ENCODE measurements around the gene SPTSSB. TPM values are rescaled to one million over a fixed set of nuclear protein-coding genes. Genes with fewer than 3 reads are reported as not detected.

Gene SPTSSB
- polyA plus RNA-seq, 2 of the 4 experiments (the other 2 are of a cell fraction), result 0.06 to 0.43 TPM

DNA sequence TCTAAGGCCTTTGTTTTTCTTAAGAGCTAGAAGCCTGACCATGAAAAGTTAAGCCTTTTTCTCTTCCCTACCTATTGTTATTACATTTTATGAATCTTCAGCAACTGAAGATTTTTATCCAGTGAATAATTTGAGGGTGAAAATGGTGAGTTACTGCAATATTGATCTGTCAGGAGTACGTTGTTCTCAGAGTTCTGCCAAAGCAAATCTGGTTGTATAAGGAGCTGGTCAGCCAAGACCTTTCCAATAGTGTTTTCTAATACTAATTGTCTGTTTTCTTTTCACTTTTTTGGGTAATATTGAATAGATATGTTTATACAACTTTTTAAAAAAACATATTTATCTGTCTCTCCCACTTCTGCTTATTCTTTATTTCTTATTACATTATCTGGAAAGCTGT is 15.0 kb downstream of the SPTSSB start:
- no peak for DNase-seq (ENCODE audit: low read depth in 1 of 2, low spot score in 1 of 2)
- no peak for FAIRE-seq

GRCh38 chr3:161355508-161355907 is 15.8 kb downstream of the SPTSSB start:
- Histone ChIP-seq H3K9me3 (no peaks in the 10 kb centered on the region), H3K4me1 (peaks cover 11% of the 10 kb centered on the region), H3K4me2 (no peak overlapping the region), H3K27ac (no peak overlapping the region), H3K4me3 (no peak overlapping the region)
- TF ChIP-seq JUN (IDR thresholded peaks at IDR 0.05), result no peak
- no peak for DNase-seq (ENCODE audit: low read depth in 1 of 2, low spot score in 1 of 2)
- 46% methylated on average over 1 of the region's 1 CpG for WGBS (ENCODE audit: missing lambda C conversion rate)
- CTCF ChIA-PET, result no interaction called here
- no peak for ATAC-seq
- POLR2A ChIA-PET, result no interaction called here
- no peak for FAIRE-seq

More for the DNA sequence above, 15.0 kb downstream of the SPTSSB start:
- Histone ChIP-seq H3K27ac (no peak overlapping the region), H3K9me3 (no peaks in the 10 kb centered on the region), H3K4me1 (peaks cover 4% of the 10 kb centered on the region; the same call in 1 of the 3 replicates), H3K4me2 (no peak overlapping the region), H3K4me3 (no peak overlapping the region)
- ChIA-PET POLR2A (no interaction called here), CTCF (no interaction called here)
- no peak for ATAC-seq
- no peak for TF ChIP-seq RAD21 (conservative IDR thresholded peaks at IDR 0.05 in 1 of 2, IDR thresholded peaks at IDR 0.05 in 1 of 2)
- WGBS (ENCODE audit: missing lambda C conversion rate), result 36% methylated on average over 1 of the region's 1 CpG

- TF ChIP-seq NR3C1 (IDR thresholded peaks at IDR 0.05) (no peak), KDM1A (IDR thresholded peaks at IDR 0.05; ENCODE audit: low read depth) (no peak), CBX8 (IDR thresholded peaks at IDR 0.05) (no peak), EHMT2 (IDR thresholded peaks at IDR 0.05; ENCODE audit: low read depth) (no peak)
- TF ChIP-seq, protein P1, sequence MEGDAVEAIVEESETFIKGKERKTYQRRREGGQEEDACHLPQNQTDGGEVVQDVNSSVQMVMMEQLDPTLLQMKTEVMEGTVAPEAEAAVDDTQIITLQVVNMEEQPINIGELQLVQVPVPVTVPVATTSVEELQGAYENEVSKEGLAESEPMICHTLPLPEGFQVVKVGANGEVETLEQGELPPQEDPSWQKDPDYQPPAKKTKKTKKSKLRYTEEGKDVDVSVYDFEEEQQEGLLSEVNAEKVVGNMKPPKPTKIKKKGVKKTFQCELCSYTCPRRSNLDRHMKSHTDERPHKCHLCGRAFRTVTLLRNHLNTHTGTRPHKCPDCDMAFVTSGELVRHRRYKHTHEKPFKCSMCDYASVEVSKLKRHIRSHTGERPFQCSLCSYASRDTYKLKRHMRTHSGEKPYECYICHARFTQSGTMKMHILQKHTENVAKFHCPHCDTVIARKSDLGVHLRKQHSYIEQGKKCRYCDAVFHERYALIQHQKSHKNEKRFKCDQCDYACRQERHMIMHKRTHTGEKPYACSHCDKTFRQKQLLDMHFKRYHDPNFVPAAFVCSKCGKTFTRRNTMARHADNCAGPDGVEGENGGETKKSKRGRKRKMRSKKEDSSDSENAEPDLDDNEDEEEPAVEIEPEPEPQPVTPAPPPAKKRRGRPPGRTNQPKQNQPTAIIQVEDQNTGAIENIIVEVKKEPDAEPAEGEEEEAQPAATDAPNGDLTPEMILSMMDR (IDR thresholded peaks at IDR 0.05), result no peak
- FAIRE-seq (no peak), ATAC-seq (no peak), DNase-seq (ENCODE audit: low read depth in 1 of 2, low spot score in 1 of 2) (no peak)
- Histone ChIP-seq H3K27ac (no peak overlapping the region), H3K4me3 (no peak overlapping the region), H3K4me1 (peaks cover 20% of the 10 kb centered on the region), H3K9me3 (no peaks in the 10 kb centered on the region), H3K4me2 (no peak overlapping the region)
- POLR2A ChIA-PET, result no interaction called here
- 25% methylated on average over 2 of the region's 2 CpGs for WGBS (ENCODE audit: missing lambda C conversion rate)
- CTCF ChIA-PET, result no interaction called here
These were observed 16.8 kb downstream of the SPTSSB start for GRCh38 chr3:161354554-161354953.

DNA sequence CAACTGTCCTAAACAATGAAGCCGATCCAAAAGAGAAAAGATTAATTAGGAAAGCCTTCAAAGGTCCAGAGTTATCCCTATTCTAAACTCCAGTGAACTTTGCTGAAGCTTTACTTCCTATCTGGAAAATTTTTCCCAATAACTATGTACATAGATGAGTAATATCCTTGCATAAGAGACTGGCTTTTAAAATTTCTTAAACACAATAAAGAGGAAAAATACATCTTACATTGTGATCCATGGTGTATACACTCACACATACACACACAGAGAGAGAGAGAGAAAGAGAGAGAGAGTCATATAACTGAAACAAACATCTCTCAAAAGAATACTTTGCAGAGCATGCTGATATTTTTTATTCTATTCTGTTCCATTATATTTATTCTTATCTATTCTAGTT is 20.0 kb downstream of the SPTSSB start:
- FAIRE-seq, result no peak
- ChIA-PET POLR2A (no interaction called here), CTCF (interaction anchor here (1.1 kb wide), 1 partner anchor 46 kb away, joined by 3 read pairs; no protein-coding TSS in a partner anchor)
- 0 out of 2 replicates have a peak, but pooled peaks have one; percentile 24 for TF ChIP-seq FOSL2 (IDR thresholded peaks at IDR 0.05)
- 0 out of 2 replicates have a peak, but pooled peaks have one; percentile 3 for TF ChIP-seq FOSL2 (CRISPR knock-in tag; IDR thresholded peaks at IDR 0.05)
- peak; percentile 20; the same call in 1 of the 2 replicates for TF ChIP-seq JUNB (IDR thresholded peaks at IDR 0.05)
- TF ChIP-seq CEBPB (IDR thresholded peaks at IDR 0.05), result 0 out of 4 replicates have a peak, but pooled peaks of 1 of the 2 experiments have one; percentile 11
- TF ChIP-seq, protein P2, sequence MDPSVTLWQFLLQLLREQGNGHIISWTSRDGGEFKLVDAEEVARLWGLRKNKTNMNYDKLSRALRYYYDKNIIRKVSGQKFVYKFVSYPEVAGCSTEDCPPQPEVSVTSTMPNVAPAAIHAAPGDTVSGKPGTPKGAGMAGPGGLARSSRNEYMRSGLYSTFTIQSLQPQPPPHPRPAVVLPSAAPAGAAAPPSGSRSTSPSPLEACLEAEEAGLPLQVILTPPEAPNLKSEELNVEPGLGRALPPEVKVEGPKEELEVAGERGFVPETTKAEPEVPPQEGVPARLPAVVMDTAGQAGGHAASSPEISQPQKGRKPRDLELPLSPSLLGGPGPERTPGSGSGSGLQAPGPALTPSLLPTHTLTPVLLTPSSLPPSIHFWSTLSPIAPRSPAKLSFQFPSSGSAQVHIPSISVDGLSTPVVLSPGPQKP (IDR thresholded peaks at IDR 0.05; ENCODE audit: low read depth, low read length), result no peak
- DNase-seq (ENCODE audit: low read depth in 1 of 2, low spot score in 1 of 2), result no peak
- H3K4me1 ChIP-seq, result peaks cover 26% of the 10 kb centered on the region
- H3K4me2 ChIP-seq, result peak overlapping the region; percentile 40; the same call in 2 of the 3 replicates
- no peaks in the 10 kb centered on the region for H3K9me3 ChIP-seq
- 5% methylated on average over 1 of the region's 1 CpG for WGBS (ENCODE audit: missing lambda C conversion rate)
- H3K27ac ChIP-seq, result no peak overlapping the region
- ATAC-seq, result no peak
- H3K4me3 ChIP-seq, result no peak overlapping the region

DNA sequence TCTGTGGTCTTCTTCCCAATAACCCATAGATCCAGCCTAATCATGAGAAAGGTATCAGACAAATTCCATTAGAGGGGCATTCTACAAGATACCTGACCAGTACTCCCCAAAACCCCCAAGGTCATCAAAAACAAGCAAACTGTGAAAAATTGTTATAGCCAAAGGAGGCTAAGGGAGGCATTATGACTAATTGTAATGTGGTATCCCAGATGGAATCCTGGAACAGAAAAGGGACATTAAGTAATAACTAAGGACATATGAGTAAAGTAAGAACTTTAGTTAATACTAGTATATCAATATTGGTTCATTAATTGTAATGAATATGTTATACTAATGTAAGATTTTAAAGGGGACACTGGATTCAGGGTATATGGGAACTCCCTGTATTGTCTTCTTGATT is 20.4 kb downstream of the SPTSSB start:
- H3K4me2 ChIP-seq, result peak overlapping the region; percentile 40; the same call in 2 of the 3 replicates
- FAIRE-seq (no peak), DNase-seq (ENCODE audit: low read depth in 1 of 2, low spot score in 1 of 2) (no peak), ATAC-seq (no peak)
- CTCF ChIA-PET, result no interaction called here
- no peak for TF ChIP-seq MAZ (IDR thresholded peaks at IDR 0.05; ENCODE audit: borderline replicate concordance, low read depth, low read length)
- H3K9me3 ChIP-seq, result no peaks in the 10 kb centered on the region
- POLR2A ChIA-PET, result no interaction called here
- no peak overlapping the region for H3K4me3 ChIP-seq
- H3K27ac ChIP-seq, result no peak overlapping the region
- H3K4me1 ChIP-seq, result peaks cover 26% of the 10 kb centered on the region
